ENCODE measurements around the gene ZNF543. TPM values are rescaled to one million over a fixed set of nuclear protein-coding genes. Genes with fewer than 3 reads are reported as not detected.
"Not testable (repeated sequence)": the region's sequence is repeated elsewhere in the genome, so short reads cannot be mapped to it uniquely, and the experiment has no call there.

Gene ZNF543
- 1 to 10 TPM; 3.6 to 9.0 (median 8.0) TPM for total RNA-seq
- 1 to 10 TPM; 2.6 to 7.8 TPM for polyA plus RNA-seq
- total RNA-seq: 12.8 reads per million, percentile 41 among the genes with 10 or more reads in this experiment

GRCh38 chr19:57320180-57321084, at the start of gene ZNF543:
TSS of gene ZNF543 (plus strand) at chr19:57320472. CDS start at chr19:57320854, 382 bp downstream.
- Mint-ChIP-seq H3K36me3 (peaks cover 38 to 61% (median 46%) of the 10 kb centered on the region in 5 donors), H3K27me3 (peaks cover 20 to 31% (median 24%) of the 10 kb centered on the region in 5 donors), H3K4me1 (peaks cover 14 to 30% (median 25%) of the 10 kb centered on the region in 7 donors), H3K4me3 (peak within 1 kb of the TSS; percentile 87 to 98 (median 94)), H3K9me3 (peaks cover 9 to 91% (median 57%) of the 10 kb centered on the region in 11 donors), H3K27ac (peak within 1 kb of the TSS; percentile 82 to 98 (median 96))
- CTCF ChIA-PET: no interaction called here
- POLR2A ChIA-PET: interaction anchor here (0.6 kb wide), 1 partner anchor 446 kb away, joined by 3 read pairs; no protein-coding TSS in a partner anchor
- Histone ChIP-seq H3K9me3 (ENCODE audit: control insufficient read depth in 2 of 3, low read length in 3 of 3) (peaks cover 0 to 51% (median 5%) of the 10 kb centered on the region in 3 experiments), H3K4me3 (ENCODE audit: low read length) (peak within 1 kb of the TSS; percentile 76), H3K4me1 (ENCODE audit: control insufficient read depth in 2 of 2, insufficient read depth in 2 of 2, low read length in 2 of 2) (peaks cover 0 to 18% of the 10 kb centered on the region in 2 donors), H3K36me3 (ENCODE audit: control insufficient read depth in 2 of 3, insufficient read depth in 3 of 3, low read length in 3 of 3) (peaks cover 8 to 22% (median 21%) of the 10 kb centered on the region in 3 experiments), H3K27me3 (ENCODE audit: control insufficient read depth in 2 of 2, insufficient read depth in 2 of 2, low read length in 2 of 2) (peaks cover 0 to 6% of the 10 kb centered on the region in 2 donors), H3K27ac (ENCODE audit: low read depth, low read length) (peak within 1 kb of the TSS; percentile 83)
- intact Hi-C loops (cut with micrococcal nuclease): loop anchor here (1.0 to 2.0 kb wide), 10 partner anchors 30 to 682 kb away; partner anchors contain the start of genes TRAPPC2B (in 2 of the 2), ZNF264 (in 2 of the 2), ZNF304 (in 2 of the 2) and ZNF460 (in 2 of the 2)
- DNase-seq (peak; percentile 78 to 90 (median 84)), ATAC-seq (peak; percentile 98)

DNA sequence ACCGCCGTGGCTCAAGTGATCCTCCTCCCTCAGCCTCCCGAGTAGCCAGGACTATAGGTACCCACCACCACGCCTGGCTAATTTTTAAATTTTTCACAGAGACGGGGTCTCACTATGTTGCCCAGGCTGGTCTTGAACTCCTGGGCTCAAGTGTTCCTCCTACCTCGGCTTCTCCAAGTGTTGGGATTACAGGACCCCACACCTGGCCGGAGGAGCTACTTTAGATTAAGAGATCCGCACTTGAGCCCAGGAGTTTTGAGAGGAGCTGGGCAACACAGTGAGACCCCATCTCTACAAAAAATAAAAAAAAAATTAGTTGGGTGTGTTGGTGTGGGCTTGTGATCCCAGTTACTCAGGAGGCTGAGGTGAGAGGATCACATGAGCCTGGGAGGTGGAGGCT, 49.0 kb upstream of the ZNF543 start:
- Mint-ChIP-seq H3K27me3 (no peaks in the 10 kb centered on the region), H3K4me1 (peaks cover 0 to 6% (median 0%) of the 10 kb centered on the region in 7 donors), H3K4me3 (no peak overlapping the region), H3K9me3 (peaks cover 5 to 72% (median 20%) of the 10 kb centered on the region in 11 donors), H3K27ac (no peak overlapping the region), H3K36me3 (peaks cover 20 to 72% (median 57%) of the 10 kb centered on the region in 5 donors)
- no peaks in the 10 kb centered on the region for H3K27me3 ChIP-seq (ENCODE audit: control insufficient read depth in 2 of 2, insufficient read depth in 2 of 2, low read length in 2 of 2)
- CTCF ChIA-PET: no interaction called here
- no peak overlapping the region for H3K4me3 ChIP-seq (ENCODE audit: low read length)
- H3K9me3 ChIP-seq (ENCODE audit: control insufficient read depth in 2 of 3, low read length in 3 of 3): peaks cover 0 to 6% (median 0%) of the 10 kb centered on the region in 3 experiments
- intact Hi-C loops (cut with micrococcal nuclease): no loop called here
- POLR2A ChIA-PET: interaction anchor here (0.6 kb wide), 1 partner anchor 8 kb away, joined by 3 read pairs; no protein-coding TSS in a partner anchor
- DNase-seq (no peak), ATAC-seq (no peak)
- H3K27ac ChIP-seq (ENCODE audit: low read depth, low read length): no peak overlapping the region
- no peaks in the 10 kb centered on the region for H3K4me1 ChIP-seq (ENCODE audit: control insufficient read depth in 2 of 2, insufficient read depth in 2 of 2, low read length in 2 of 2)
- H3K36me3 ChIP-seq (ENCODE audit: control insufficient read depth in 2 of 3, insufficient read depth in 3 of 3, low read length in 3 of 3): peaks cover 0 to 6% (median 0%) of the 10 kb centered on the region in 3 experiments

DNA sequence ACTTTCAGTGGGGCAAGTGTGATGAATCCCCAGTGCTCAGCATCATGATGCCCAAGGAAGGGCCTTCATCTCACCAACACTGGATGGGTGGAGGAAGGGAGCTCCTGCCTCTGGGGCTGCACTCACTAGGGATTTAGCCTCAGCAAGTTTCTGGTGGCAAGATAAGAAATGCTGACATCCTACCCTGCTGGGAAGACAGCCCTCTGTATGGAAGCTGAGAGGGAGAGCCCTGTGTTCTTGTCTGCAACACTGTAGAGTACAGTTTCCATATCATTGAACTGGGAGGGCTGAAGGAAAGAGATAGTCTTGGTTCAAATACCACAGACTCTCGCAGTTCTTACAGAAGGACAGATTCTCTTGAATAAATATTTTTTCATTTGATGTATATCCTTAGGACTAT, 47.3 kb upstream of the ZNF543 start:
- H3K36me3 Mint-ChIP-seq: peaks cover 10 to 60% (median 53%) of the 10 kb centered on the region in 5 donors

GRCh38 chr19:57276430-57276829, 43.8 kb upstream of the ZNF543 start:
- CTCF ChIA-PET: no interaction called here
- intact Hi-C loops (cut with micrococcal nuclease): no loop called here
- H3K27me3 ChIP-seq (ENCODE audit: control insufficient read depth in 2 of 2, insufficient read depth in 2 of 2, low read length in 2 of 2): no peaks in the 10 kb centered on the region
- H3K9me3 ChIP-seq (ENCODE audit: control insufficient read depth in 2 of 3, low read length in 3 of 3): no peaks in the 10 kb centered on the region
- H3K4me1 ChIP-seq (ENCODE audit: control insufficient read depth in 2 of 2, insufficient read depth in 2 of 2, low read length in 2 of 2): peaks cover 5 to 10% of the 10 kb centered on the region in 2 donors
- peaks cover 0 to 9% (median 0%) of the 10 kb centered on the region in 3 experiments for H3K36me3 ChIP-seq (ENCODE audit: control insufficient read depth in 2 of 3, insufficient read depth in 3 of 3, low read length in 3 of 3)
- POLR2A ChIA-PET: no interaction called here
- Mint-ChIP-seq H3K27me3 (no peaks in the 10 kb centered on the region), H3K36me3 (peaks cover 7 to 46% (median 40%) of the 10 kb centered on the region in 5 donors), H3K4me3 (no peak overlapping the region), H3K4me1 (peaks cover 5 to 12% (median 7%) of the 10 kb centered on the region in 7 donors), H3K27ac (no peak overlapping the region), H3K9me3 (peaks cover 0 to 41% (median 13%) of the 10 kb centered on the region in 11 donors)
- no peak overlapping the region for H3K27ac ChIP-seq (ENCODE audit: low read depth, low read length)
- DNase-seq (no peak), ATAC-seq (no peak)
- no peak overlapping the region for H3K4me3 ChIP-seq (ENCODE audit: low read length)

More for the DNA sequence above, 47.3 kb upstream of the ZNF543 start:
- Mint-ChIP-seq H3K27ac (no peak overlapping the region), H3K4me1 (peaks cover 0 to 5% (median 0%) of the 10 kb centered on the region in 7 donors), H3K9me3 (peaks cover 2 to 61% (median 14%) of the 10 kb centered on the region in 11 donors), H3K4me3 (no peak overlapping the region), H3K27me3 (no peaks in the 10 kb centered on the region)
- ChIA-PET POLR2A (interaction anchor here (0.6 kb wide), 1 partner anchor 649 kb away, joined by 3 read pairs; no protein-coding TSS in a partner anchor), CTCF (no interaction called here)
- intact Hi-C loops (cut with micrococcal nuclease): no loop called here
- H3K36me3 ChIP-seq (ENCODE audit: control insufficient read depth in 2 of 3, insufficient read depth in 3 of 3, low read length in 3 of 3): peaks cover 0 to 6% (median 0%) of the 10 kb centered on the region in 3 experiments
- no peak overlapping the region for H3K4me3 ChIP-seq (ENCODE audit: low read length)
- H3K27ac ChIP-seq (ENCODE audit: low read depth, low read length): no peak overlapping the region
- no peaks in the 10 kb centered on the region for H3K9me3 ChIP-seq (ENCODE audit: control insufficient read depth in 2 of 3, low read length in 3 of 3)
- no peaks in the 10 kb centered on the region for H3K4me1 ChIP-seq (ENCODE audit: control insufficient read depth in 2 of 2, insufficient read depth in 2 of 2, low read length in 2 of 2)
- H3K27me3 ChIP-seq (ENCODE audit: control insufficient read depth in 2 of 2, insufficient read depth in 2 of 2, low read length in 2 of 2): no peaks in the 10 kb centered on the region
- ATAC-seq (no peak), DNase-seq (no peak)

DNA sequence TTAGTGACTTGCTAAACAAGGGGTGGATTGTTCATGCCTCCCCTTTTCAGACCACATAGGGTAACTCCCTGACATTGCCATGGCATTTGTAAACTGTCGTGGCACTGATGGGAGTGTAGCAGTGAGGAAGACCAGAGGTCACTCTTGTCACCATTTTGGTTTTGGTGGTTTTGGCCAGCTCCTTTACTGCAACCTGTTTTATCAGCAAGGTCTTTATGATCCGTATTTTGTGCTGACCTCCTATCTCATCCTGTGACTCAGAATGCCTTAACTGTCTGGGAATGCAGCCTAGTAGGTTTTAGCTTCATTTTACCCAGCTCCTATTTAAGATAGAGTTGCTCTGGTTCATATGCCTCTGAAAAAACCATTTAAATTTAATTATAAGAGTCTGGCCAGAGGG, 41.8 kb upstream of the ZNF543 start:
- H3K4me3 Mint-ChIP-seq; H3K27ac Mint-ChIP-seq; POLR2A ChIA-PET; H3K27me3 Mint-ChIP-seq; ATAC-seq; CTCF ChIA-PET; H3K27ac ChIP-seq (ENCODE audit: low read depth, low read length); H3K27me3 ChIP-seq (ENCODE audit: control insufficient read depth in 2 of 2, insufficient read depth in 2 of 2, low read length in 2 of 2); DNase-seq; H3K9me3 ChIP-seq (ENCODE audit: control insufficient read depth in 2 of 3, low read length in 3 of 3); intact Hi-C loops (cut with micrococcal nuclease); H3K4me3 ChIP-seq (ENCODE audit: low read length): not testable (repeated sequence)
- Histone ChIP-seq H3K36me3 (ENCODE audit: control insufficient read depth in 2 of 3, insufficient read depth in 3 of 3, low read length in 3 of 3) (peaks cover 0 to 19% (median 0%) of the 10 kb centered on the region in 3 experiments), H3K4me1 (ENCODE audit: control insufficient read depth in 2 of 2, insufficient read depth in 2 of 2, low read length in 2 of 2) (peaks cover 18 to 23% of the 10 kb centered on the region in 2 donors)
- H3K9me3 Mint-ChIP-seq: peaks cover 0 to 24% (median 6%) of the 10 kb centered on the region in 11 donors
- peaks cover 4 to 44% (median 39%) of the 10 kb centered on the region in 5 donors for H3K36me3 Mint-ChIP-seq
- H3K4me1 Mint-ChIP-seq: peaks cover 7 to 28% (median 23%) of the 10 kb centered on the region in 7 donors

GRCh38 chr19:57279418-57280164, 40.7 kb upstream of the ZNF543 start:
- CTCF ChIA-PET: no interaction called here
- Histone ChIP-seq H3K27me3 (ENCODE audit: control insufficient read depth in 2 of 2, insufficient read depth in 2 of 2, low read length in 2 of 2) (no peaks in the 10 kb centered on the region), H3K9me3 (ENCODE audit: control insufficient read depth in 2 of 3, low read length in 3 of 3) (no peaks in the 10 kb centered on the region), H3K27ac (ENCODE audit: low read depth, low read length) (peak overlapping the region; percentile 98), H3K4me1 (ENCODE audit: control insufficient read depth in 2 of 2, insufficient read depth in 2 of 2, low read length in 2 of 2) (peaks cover 18 to 23% of the 10 kb centered on the region in 2 donors), H3K4me3 (ENCODE audit: low read length) (peak overlapping the region; percentile 80), H3K36me3 (ENCODE audit: control insufficient read depth in 2 of 3, insufficient read depth in 3 of 3, low read length in 3 of 3) (peaks cover 0 to 27% (median 4%) of the 10 kb centered on the region in 3 experiments)
- Mint-ChIP-seq H3K4me3 (no peak overlapping the region), H3K9me3 (peaks cover 0 to 19% (median 3%) of the 10 kb centered on the region in 11 donors), H3K4me1 (peaks cover 7 to 33% (median 25%) of the 10 kb centered on the region in 7 donors), H3K27ac (peak overlapping the region in 2 of 9 donors; percentile 6 to 51), H3K36me3 (peaks cover 4 to 47% (median 41%) of the 10 kb centered on the region in 5 donors), H3K27me3 (no peaks in the 10 kb centered on the region)
- POLR2A ChIA-PET: interaction anchor here (0.8 to 1.0 kb wide), 5 partner anchors 8 to 88 kb away, joined by 3 to 10 read pairs (median 3); partner anchors contain the start of genes ZNF264 and ZNF805
- intact Hi-C loops (cut with micrococcal nuclease): loop anchor here (1.0 to 5.0 kb wide), 21 partner anchors 39 to 1173 kb away; partner anchors contain the start of genes TRAPPC2B (in 2 of the 2), ZNF264 (in 2 of the 2), ZNF304 (in 2 of the 2) and ZNF543 (in 2 of the 2)
- ATAC-seq (peak; percentile 85), DNase-seq (peak in 6 of 9 donors; percentile 60 to 81 (median 78))

Measured in naive thymus-derived CD4-positive, alpha-beta T cell (primary cell).